Measurements from ENCODE around the gene CLEC10A. TPM values are rescaled to one million over a fixed set of nuclear protein-coding genes. Genes with fewer than 3 reads are reported as not detected.
"Not testable (repeated sequence)": the region's sequence is repeated elsewhere in the genome, so short reads cannot be mapped to it uniquely, and the experiment has no call there.

The CLEC10A gene
- total RNA-seq, 4 donors from 2014 or later: 1.5 to 3.5 TPM; not detected in 2

DNA sequence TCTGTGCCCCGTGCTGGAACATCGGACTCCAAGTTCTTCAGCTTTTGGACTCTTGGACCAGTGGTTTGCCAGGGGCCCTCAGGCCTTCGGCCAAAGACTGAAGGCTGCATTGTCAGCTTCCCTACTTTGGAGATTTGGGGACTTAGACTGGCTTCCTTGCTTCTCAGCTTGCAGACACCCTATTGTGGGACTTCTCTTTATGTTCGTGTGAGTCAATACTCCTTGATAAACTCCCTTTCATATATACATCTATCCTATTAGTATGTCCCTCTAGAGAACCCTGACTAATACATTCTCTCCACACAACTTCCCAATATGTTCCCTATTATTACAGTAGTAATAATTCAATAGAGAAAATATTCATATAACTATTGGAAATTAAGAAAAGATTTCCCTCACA, 43.8 kb upstream of the CLEC10A start:
- Histone ChIP-seq H3K36me3 (no peaks in the 10 kb centered on the region), H3K4me1 (no peaks in the 10 kb centered on the region), H3K4me3 (no peak overlapping the region), H3K9me3 (no peaks in the 10 kb centered on the region), H3K27me3 (no peaks in the 10 kb centered on the region), H3K27ac (no peak overlapping the region)
- intact Hi-C loops (cut with DNase I; ENCODE audit: low total_unique reads): no loop called here
- no peak for DNase-seq
- TF ChIP-seq, protein P1, sequence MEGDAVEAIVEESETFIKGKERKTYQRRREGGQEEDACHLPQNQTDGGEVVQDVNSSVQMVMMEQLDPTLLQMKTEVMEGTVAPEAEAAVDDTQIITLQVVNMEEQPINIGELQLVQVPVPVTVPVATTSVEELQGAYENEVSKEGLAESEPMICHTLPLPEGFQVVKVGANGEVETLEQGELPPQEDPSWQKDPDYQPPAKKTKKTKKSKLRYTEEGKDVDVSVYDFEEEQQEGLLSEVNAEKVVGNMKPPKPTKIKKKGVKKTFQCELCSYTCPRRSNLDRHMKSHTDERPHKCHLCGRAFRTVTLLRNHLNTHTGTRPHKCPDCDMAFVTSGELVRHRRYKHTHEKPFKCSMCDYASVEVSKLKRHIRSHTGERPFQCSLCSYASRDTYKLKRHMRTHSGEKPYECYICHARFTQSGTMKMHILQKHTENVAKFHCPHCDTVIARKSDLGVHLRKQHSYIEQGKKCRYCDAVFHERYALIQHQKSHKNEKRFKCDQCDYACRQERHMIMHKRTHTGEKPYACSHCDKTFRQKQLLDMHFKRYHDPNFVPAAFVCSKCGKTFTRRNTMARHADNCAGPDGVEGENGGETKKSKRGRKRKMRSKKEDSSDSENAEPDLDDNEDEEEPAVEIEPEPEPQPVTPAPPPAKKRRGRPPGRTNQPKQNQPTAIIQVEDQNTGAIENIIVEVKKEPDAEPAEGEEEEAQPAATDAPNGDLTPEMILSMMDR (IDR thresholded peaks at IDR 0.05): no peak
- no peak for TF ChIP-seq POLR2A (IDR thresholded peaks at IDR 0.05)

DNA sequence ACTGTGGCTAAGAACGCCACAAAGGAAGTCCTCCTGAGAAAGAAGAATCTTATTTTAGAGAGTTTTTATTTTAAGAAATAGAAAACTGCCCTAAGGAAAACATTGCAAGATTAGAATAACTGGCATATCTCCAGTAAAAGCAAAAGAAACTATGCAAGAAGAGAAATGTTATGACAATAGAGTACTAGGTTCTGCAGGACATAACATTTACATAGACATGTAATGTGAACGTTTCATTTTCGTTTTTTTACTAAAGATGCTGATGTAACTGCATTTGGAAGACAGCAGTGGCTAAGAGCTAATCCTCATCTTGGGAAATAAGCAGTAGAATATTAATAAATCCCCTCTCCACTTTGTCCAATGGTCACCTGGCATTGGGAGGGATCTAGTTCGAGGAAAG, 42.3 kb upstream of the CLEC10A start:
- DNase-seq: no peak
- Histone ChIP-seq H3K4me1 (no peaks in the 10 kb centered on the region), H3K27ac (no peak overlapping the region), H3K36me3 (no peaks in the 10 kb centered on the region), H3K4me3 (no peak overlapping the region), H3K9me3 (no peaks in the 10 kb centered on the region), H3K27me3 (no peaks in the 10 kb centered on the region)
- TF ChIP-seq POLR2A (IDR thresholded peaks at IDR 0.05): no peak
- TF ChIP-seq, protein P1 (IDR thresholded peaks at IDR 0.05): no peak
- intact Hi-C loops (cut with DNase I; ENCODE audit: low total_unique reads): no loop called here

DNA sequence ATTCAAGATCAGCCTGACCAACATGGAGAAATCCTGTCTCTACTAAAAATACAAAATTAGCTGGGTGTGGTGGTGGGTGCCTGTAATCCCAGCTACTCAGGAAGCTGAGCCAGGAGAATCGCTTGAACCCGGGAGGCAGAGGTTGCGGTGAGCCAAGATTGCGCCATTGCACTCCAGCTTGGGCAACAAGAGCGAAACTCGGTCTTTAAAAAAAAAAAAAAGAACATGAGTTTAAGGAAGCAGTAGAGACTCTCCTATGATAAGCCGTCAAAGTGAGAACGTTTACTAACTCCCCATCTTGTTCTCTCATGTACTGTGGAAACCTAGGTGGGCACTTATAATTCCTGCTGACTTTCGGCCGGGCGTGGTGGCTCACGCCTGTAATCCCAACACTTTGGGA, 40.6 kb upstream of the CLEC10A start:
- H3K4me3 ChIP-seq; intact Hi-C loops (cut with DNase I; ENCODE audit: low total_unique reads); H3K36me3 ChIP-seq; H3K27ac ChIP-seq; H3K4me1 ChIP-seq; H3K27me3 ChIP-seq; H3K9me3 ChIP-seq; DNase-seq: not testable (repeated sequence)

DNA sequence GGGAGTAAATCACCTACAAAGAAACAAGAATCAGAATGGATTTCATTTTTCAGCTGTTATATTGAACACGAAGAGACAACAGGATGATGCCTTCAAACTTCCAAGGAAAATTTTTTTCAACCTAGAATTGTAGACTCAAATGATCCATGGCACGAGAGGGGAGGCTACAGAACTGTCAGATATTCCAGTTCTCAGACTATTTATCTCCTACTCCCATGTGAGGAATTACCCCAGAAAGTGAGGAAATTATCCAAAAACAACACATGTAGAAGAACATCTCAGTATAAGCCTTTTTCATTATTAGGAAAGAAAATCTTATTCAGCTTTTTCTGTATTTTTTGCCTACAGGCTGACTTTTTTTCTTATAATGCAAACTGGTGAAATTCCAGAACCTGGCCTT, 40.1 kb upstream of the CLEC10A start:
- intact Hi-C loops (cut with DNase I; ENCODE audit: low total_unique reads): no loop called here
- no peak for DNase-seq
- H3K27me3 ChIP-seq: no peaks in the 10 kb centered on the region
- H3K27ac ChIP-seq: no peak overlapping the region
- H3K4me3 ChIP-seq: no peak overlapping the region
- no peaks in the 10 kb centered on the region for H3K36me3 ChIP-seq
- no peak for TF ChIP-seq POLR2A (IDR thresholded peaks at IDR 0.05)
- TF ChIP-seq, protein P1 (IDR thresholded peaks at IDR 0.05): no peak
- no peaks in the 10 kb centered on the region for H3K4me1 ChIP-seq
- no peaks in the 10 kb centered on the region for H3K9me3 ChIP-seq

DNA sequence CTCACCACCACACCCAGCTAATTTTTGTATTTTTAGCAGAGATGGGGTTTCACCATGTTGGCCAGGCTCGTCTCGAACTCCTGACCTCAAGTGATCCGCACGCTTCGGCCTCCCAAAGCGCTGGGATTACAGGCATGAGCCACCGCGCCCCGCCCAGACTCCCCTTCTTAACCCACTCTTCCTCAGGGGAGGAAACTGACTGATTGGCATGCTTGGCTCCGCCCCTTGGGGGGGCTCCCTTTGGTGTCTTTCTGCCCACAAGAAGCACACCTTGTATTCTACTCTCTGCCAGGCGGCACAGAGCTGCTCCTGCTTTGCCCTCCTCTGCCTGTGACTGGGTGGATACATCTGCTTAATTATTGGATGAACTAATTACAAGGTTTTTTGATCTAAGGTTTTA, 39.3 kb upstream of the CLEC10A start:
- H3K9me3 ChIP-seq: no peaks in the 10 kb centered on the region
- no peaks in the 10 kb centered on the region for H3K36me3 ChIP-seq
- H3K4me3 ChIP-seq: no peak overlapping the region
- intact Hi-C loops (cut with DNase I; ENCODE audit: low total_unique reads): no loop called here
- H3K27ac ChIP-seq: no peak overlapping the region
- H3K27me3 ChIP-seq: no peaks in the 10 kb centered on the region
- TF ChIP-seq POLR2A (IDR thresholded peaks at IDR 0.05): no peak
- TF ChIP-seq, protein P1 (IDR thresholded peaks at IDR 0.05): no peak
- DNase-seq: no peak
- H3K4me1 ChIP-seq: no peaks in the 10 kb centered on the region
